NCI-H187 treated with DMSO at 0.1 percent for 48 hours (cell line): ENCODE results near the gene GFOD1.

ENCODE experiments used
- DNase-seq: peaks from one replicate; lab custom pipeline; 2025; lab: John Stamatoyannopoulos, UW

The GFOD1 gene

GRCh38 chr6:13375360-13375878 is 112.0 kb downstream of the GFOD1 start:
- DNase-seq, result no peak

GRCh38 chr6:13373919-13374318 is 113.5 kb downstream of the GFOD1 start:
- DNase-seq, result no peak

- no peak for DNase-seq
These were observed 113.9 kb downstream of the GFOD1 start for GRCh38 chr6:13373488-13373886.

- DNase-seq, result no peak
These were observed 114.5 kb downstream of the GFOD1 start for GRCh38 chr6:13372688-13373487.

GRCh38 chr6:13372076-13372475 is 115.3 kb downstream of the GFOD1 start:
- DNase-seq, result no peak

- no peak for DNase-seq
These were observed 115.9 kb downstream of the GFOD1 start for GRCh38 chr6:13371421-13372072.

GRCh38 chr6:13370623-13371022 is 116.8 kb downstream of the GFOD1 start:
- no peak for DNase-seq

- no peak for DNase-seq
These were observed 117.8 kb downstream of the GFOD1 start for GRCh38 chr6:13369591-13369990.

- no peak for DNase-seq
These were observed 118.7 kb downstream of the GFOD1 start for GRCh38 chr6:13368731-13369115.

- DNase-seq, result no peak
These were observed 119.2 kb downstream of the GFOD1 start for GRCh38 chr6:13368079-13368730.

GRCh38 chr6:13367396-13367795 is 120.0 kb downstream of the GFOD1 start:
- no peak for DNase-seq

- DNase-seq, result no peak
These were observed 122.1 kb downstream of the GFOD1 start for GRCh38 chr6:13365320-13365719.

- no peak for DNase-seq
These were observed 122.6 kb downstream of the GFOD1 start for GRCh38 chr6:13364842-13365241.

GRCh38 chr6:13362412-13362811 is 125.0 kb downstream of the GFOD1 start:
- DNase-seq, result no peak

GRCh38 chr6:13360671-13361540 is 126.5 kb downstream of the GFOD1 start:
- DNase-seq, result no peak

- no peak for DNase-seq
These were observed 128.1 kb downstream of the GFOD1 start for GRCh38 chr6:13359287-13359686.

GRCh38 chr6:13358511-13358910 is 128.9 kb downstream of the GFOD1 start:
- no peak for DNase-seq

- DNase-seq, result no peak
These were observed 129.8 kb downstream of the GFOD1 start for GRCh38 chr6:13357551-13358075.

- DNase-seq, result no peak
These were observed 131.2 kb downstream of the GFOD1 start for GRCh38 chr6:13355999-13356785.

- DNase-seq, result no peak
These were observed 132.1 kb downstream of the GFOD1 start for GRCh38 chr6:13355043-13355945.
